ENCODE results near the gene EIF4E3. TPM values are rescaled to one million over a fixed set of nuclear protein-coding genes. Genes with fewer than 3 reads are reported as not detected.
A peak's percentile ranks its signal among the peaks of the same experiment; 100 is the strongest.

The EIF4E3 gene
- polyA plus RNA-seq, 3 donors: 35.6 to 111 (median 58.6) TPM

DNA sequence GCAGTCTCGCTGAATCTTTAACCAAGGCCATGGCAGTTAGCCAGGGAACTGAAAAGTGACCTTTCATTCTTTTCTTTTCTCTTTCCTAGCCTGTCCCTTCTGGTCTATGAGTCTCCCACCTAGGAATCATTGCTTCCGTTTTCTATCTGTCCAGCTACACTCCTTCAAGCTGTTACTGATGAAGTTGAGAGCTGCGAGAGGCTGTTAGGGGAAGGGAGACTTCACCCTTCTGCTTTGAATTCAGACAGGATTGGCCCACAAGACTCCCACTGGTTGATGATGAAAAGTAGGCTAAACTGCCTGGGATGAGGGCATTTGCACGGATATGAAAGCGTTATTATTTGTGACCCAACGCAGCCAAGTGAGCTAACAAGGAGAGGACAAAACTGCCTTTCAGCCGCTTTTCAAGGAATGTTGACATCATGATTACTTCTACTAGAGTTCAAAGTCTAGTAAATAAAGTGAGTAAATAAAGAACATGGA, 30.2 kb downstream of the EIF4E3 start:
- Histone ChIP-seq H3K27ac (ENCODE audit: low read depth in 1 of 2, low read length in 2 of 2) (no peak overlapping the region), H3K4me1 (ENCODE audit: control insufficient read depth in 1 of 2, insufficient read depth in 2 of 2, low read length in 2 of 2) (no peaks in the 10 kb centered on the region), H3K27me3 (ENCODE audit: control insufficient read depth in 2 of 2, insufficient read depth in 2 of 2, low read length in 2 of 2) (no peaks in the 10 kb centered on the region), H3K4me3 (replicated peaks in 1 of 3; ENCODE audit: low read depth in 2 of 3, low read length in 3 of 3) (no peak overlapping the region), H4K20me1 (ENCODE audit: insufficient read depth, low read length) (peaks cover 97% of the 10 kb centered on the region), H2AFZ (ENCODE audit: insufficient read depth, low read depth, low read length, poor library complexity, severe bottlenecking) (no peak overlapping the region), H3K36me3 (replicated peaks in 1 of 2; ENCODE audit: control insufficient read depth in 1 of 2, insufficient read depth in 2 of 2, low read length in 2 of 2) (peaks cover 9 to 100% of the 10 kb centered on the region in 2 donors), H3K79me2 (ENCODE audit: insufficient read depth, low read length) (peaks cover 39% of the 10 kb centered on the region), H3K9ac (ENCODE audit: insufficient read depth, low read length, poor library complexity, severe bottlenecking) (no peak overlapping the region), H3K4me2 (replicated peaks; ENCODE audit: extremely low read depth, low read length, poor library complexity, severe bottlenecking) (no peak overlapping the region), H3K9me3 (replicated peaks in 1 of 2; ENCODE audit: control insufficient read depth in 1 of 2, insufficient read depth in 1 of 2, low read length in 2 of 2) (no peaks in the 10 kb centered on the region)
- Mint-ChIP-seq H3K9me3 (no peaks in the 10 kb centered on the region), H3K4me3 (no peak overlapping the region), H3K27me3 (ENCODE audit: low read depth in 3 of 3) (peaks cover 0 to 1% (median 0%) of the 10 kb centered on the region in 3 donors), H3K27ac (peak overlapping the region in 2 of 7 donors; percentile 53 to 66), H3K36me3 (peaks cover 64 to 92% of the 10 kb centered on the region in 2 donors), H3K4me1 (no peaks in the 10 kb centered on the region)
- DNase-seq: no peak
- WGBS (ENCODE audit: insufficient coverage): 83% methylated on average over 1 of the region's 7 CpGs
- intact Hi-C loops (cut with micrococcal nuclease): no loop called here
- no peak for TF ChIP-seq CTCF (IDR thresholded peaks at IDR 0.05)

- Histone ChIP-seq H3K9me3 (replicated peaks in 1 of 2; ENCODE audit: control insufficient read depth in 1 of 2, insufficient read depth in 1 of 2, low read length in 2 of 2) (no peaks in the 10 kb centered on the region), H3K4me3 (replicated peaks in 1 of 3; ENCODE audit: low read depth in 2 of 3, low read length in 3 of 3) (no peak overlapping the region), H3K27me3 (ENCODE audit: control insufficient read depth in 2 of 2, insufficient read depth in 2 of 2, low read length in 2 of 2) (no peaks in the 10 kb centered on the region), H4K20me1 (ENCODE audit: insufficient read depth, low read length) (peaks cover 97% of the 10 kb centered on the region), H3K27ac (ENCODE audit: low read depth in 1 of 2, low read length in 2 of 2) (peak overlapping the region in 1 of 2 donors; percentile 26), H3K79me2 (ENCODE audit: insufficient read depth, low read length) (peaks cover 33% of the 10 kb centered on the region), H3K36me3 (replicated peaks in 1 of 2; ENCODE audit: control insufficient read depth in 1 of 2, insufficient read depth in 2 of 2, low read length in 2 of 2) (peaks cover 7 to 100% of the 10 kb centered on the region in 2 donors), H3K4me1 (ENCODE audit: control insufficient read depth in 1 of 2, insufficient read depth in 2 of 2, low read length in 2 of 2) (no peaks in the 10 kb centered on the region), H3K4me2 (replicated peaks; ENCODE audit: extremely low read depth, low read length, poor library complexity, severe bottlenecking) (no peak overlapping the region), H2AFZ (ENCODE audit: insufficient read depth, low read depth, low read length, poor library complexity, severe bottlenecking) (no peak overlapping the region), H3K9ac (ENCODE audit: insufficient read depth, low read length, poor library complexity, severe bottlenecking) (no peak overlapping the region)
- Mint-ChIP-seq H3K27ac (peak overlapping the region in 2 of 7 donors; percentile 14 to 79), H3K36me3 (peaks cover 66 to 92% of the 10 kb centered on the region in 2 donors), H3K27me3 (ENCODE audit: low read depth in 3 of 3) (peaks cover 0 to 1% (median 0%) of the 10 kb centered on the region in 3 donors), H3K4me1 (no peaks in the 10 kb centered on the region), H3K4me3 (no peak overlapping the region), H3K9me3 (no peaks in the 10 kb centered on the region)
- 100% methylated on average over 2 of the region's 4 CpGs for WGBS (ENCODE audit: insufficient coverage)
- intact Hi-C loops (cut with micrococcal nuclease): no loop called here
- TF ChIP-seq CTCF (IDR thresholded peaks at IDR 0.05): no peak
- DNase-seq: no peak
Observed at GRCh38 chr3:71694358-71694999, 30.7 kb downstream of the EIF4E3 start.
